Measurements from ENCODE around the gene COX20. TPM values are rescaled to one million over a fixed set of nuclear protein-coding genes. Genes with fewer than 3 reads are reported as not detected.

COX20 gene
- total RNA-seq, 1 donor = 32.8 TPM

- no peak for TF ChIP-seq CTCF (IDR thresholded peaks at IDR 0.05; ENCODE audit: insufficient read depth, low read depth, low read length)
- no peak for DNase-seq (ENCODE audit: low read depth)
- H3K4me3 ChIP-seq (ENCODE audit: low read depth, low read length) = no peak overlapping the region
These were observed 30.6 kb upstream of the COX20 start for GRCh38 chr1:244804841-244805240.

GRCh38 chr1:244807138-244807537 lies 28.3 kb upstream of the COX20 start:
- no peak for DNase-seq (ENCODE audit: low read depth)
- H3K4me3 ChIP-seq (ENCODE audit: low read depth, low read length) = no peak overlapping the region
- TF ChIP-seq CTCF (IDR thresholded peaks at IDR 0.05; ENCODE audit: insufficient read depth, low read depth, low read length) = no peak

GRCh38 chr1:244810221-244810620 lies 25.2 kb upstream of the COX20 start:
- no peak overlapping the region for H3K4me3 ChIP-seq (ENCODE audit: low read depth, low read length)
- no peak for TF ChIP-seq CTCF (IDR thresholded peaks at IDR 0.05; ENCODE audit: insufficient read depth, low read depth, low read length)
- DNase-seq (ENCODE audit: low read depth) = no peak

- H3K4me3 ChIP-seq (ENCODE audit: low read depth, low read length) = no peak overlapping the region
- DNase-seq (ENCODE audit: low read depth) = no peak
- no peak for TF ChIP-seq CTCF (IDR thresholded peaks at IDR 0.05; ENCODE audit: insufficient read depth, low read depth, low read length)
These were observed 22.1 kb upstream of the COX20 start for GRCh38 chr1:244813327-244813726.

GRCh38 chr1:244815600-244816099 lies 19.8 kb upstream of the COX20 start:
- DNase-seq (ENCODE audit: low read depth) = no peak
- no peak overlapping the region for H3K4me3 ChIP-seq (ENCODE audit: low read depth, low read length)

GRCh38 chr1:244817415-244817894 lies 18.0 kb upstream of the COX20 start:
- no peak for TF ChIP-seq CTCF (IDR thresholded peaks at IDR 0.05; ENCODE audit: insufficient read depth, low read depth, low read length)
- peak; percentile 54 for DNase-seq (ENCODE audit: low read depth)
- no peak overlapping the region for H3K4me3 ChIP-seq (ENCODE audit: low read depth, low read length)

More at GRCh38 chr1:244815600-244816099, 19.8 kb upstream of the COX20 start:
- no peak for TF ChIP-seq CTCF (IDR thresholded peaks at IDR 0.05; ENCODE audit: insufficient read depth, low read depth, low read length)

GRCh38 chr1:244820131-244820530 lies 15.3 kb upstream of the COX20 start:
- DNase-seq (ENCODE audit: low read depth) = no peak
- no peak for TF ChIP-seq CTCF (IDR thresholded peaks at IDR 0.05; ENCODE audit: insufficient read depth, low read depth, low read length)

More at GRCh38 chr1:244820131-244820530, 15.3 kb upstream of the COX20 start:
- H3K4me3 ChIP-seq (ENCODE audit: low read depth, low read length) = no peak overlapping the region

All from fibroblast of villous mesenchyme (primary cell).